ENCODE data around the gene ST3GAL3. TPM values are rescaled to one million over a fixed set of nuclear protein-coding genes. Genes with fewer than 3 reads are reported as not detected.
A peak's percentile ranks its signal among the peaks of the same experiment; 100 is the strongest.

ST3GAL3 gene
- polyA plus RNA-seq, 1 donor (not counting 4 experiments of a cell fraction or from before 2014, with no cell fraction given): 10.0 TPM

GRCh38 chr1:43768168-43768567, 60.8 kb downstream of the ST3GAL3 start:
- Histone ChIP-seq H3K9me3 (ENCODE audit: control insufficient read depth, low read depth, low read length) (no peaks in the 10 kb centered on the region), H4K20me1 (ENCODE audit: control insufficient read depth, extremely low read depth, insufficient read depth, low read length) (no peaks in the 10 kb centered on the region), H3K79me2 (ENCODE audit: control insufficient read depth, insufficient read depth, low read length) (peaks cover 3% of the 10 kb centered on the region), H2AFZ (ENCODE audit: control insufficient read depth, low read length) (no peak overlapping the region), H3K4me3 (ENCODE audit: control insufficient read depth in 2 of 3, extremely low read depth in 1 of 3, insufficient read depth in 2 of 3, low read depth in 1 of 3, low read length in 3 of 3) (no peak overlapping the region), H3K27ac (ENCODE audit: control insufficient read depth, insufficient read depth, low read length) (peak overlapping the region; percentile 47), H3K4me2 (ENCODE audit: control insufficient read depth, extremely low read depth, insufficient read depth, low read depth, low read length) (no peak overlapping the region), H3K9ac (ENCODE audit: control insufficient read depth, extremely low read depth, insufficient read depth, low read length) (no peak overlapping the region), H3K4me1 (ENCODE audit: control insufficient read depth, extremely low read depth, insufficient read depth, low read length) (peaks cover 46% of the 10 kb centered on the region), H3K36me3 (ENCODE audit: control insufficient read depth in 2 of 2, extremely low read depth in 1 of 2, insufficient read depth in 2 of 2, low read length in 2 of 2) (no peaks in the 10 kb centered on the region), H3K9me1 (ENCODE audit: control insufficient read depth, extremely low read depth, insufficient read depth, low read length) (no peaks in the 10 kb centered on the region), H3K27me3 (ENCODE audit: control insufficient read depth, extremely low read depth, insufficient read depth, low read length) (no peaks in the 10 kb centered on the region)
- FAIRE-seq (no peak), DNase-seq (ENCODE audit: low read depth, low spot score) (no peak)
- TF ChIP-seq CTCF (optimal IDR thresholded peaks at IDR 0.05 in 1 of 3, IDR thresholded peaks at IDR 0.05 in 1 of 3, conservative IDR thresholded peaks at IDR 0.05 in 1 of 3; ENCODE audit: extremely low read depth in 1 of 3, insufficient read depth in 2 of 3, low read length in 3 of 3): no peak
- dilution Hi-C loops (cut with MboI; ENCODE audit: extremely low pct_ligation_motif_present, low sequenced_read_pairs): no loop called here

GRCh38 chr1:43769350-43769908, 62.1 kb downstream of the ST3GAL3 start:
- Histone ChIP-seq H3K9ac (ENCODE audit: control insufficient read depth, extremely low read depth, insufficient read depth, low read length) (no peak overlapping the region), H3K4me3 (ENCODE audit: control insufficient read depth in 2 of 3, extremely low read depth in 1 of 3, insufficient read depth in 2 of 3, low read depth in 1 of 3, low read length in 3 of 3) (no peak overlapping the region), H3K27me3 (ENCODE audit: control insufficient read depth, extremely low read depth, insufficient read depth, low read length) (no peaks in the 10 kb centered on the region), H4K20me1 (ENCODE audit: control insufficient read depth, extremely low read depth, insufficient read depth, low read length) (no peaks in the 10 kb centered on the region), H2AFZ (ENCODE audit: control insufficient read depth, low read length) (no peak overlapping the region), H3K27ac (ENCODE audit: control insufficient read depth, insufficient read depth, low read length) (no peak overlapping the region), H3K4me2 (ENCODE audit: control insufficient read depth, extremely low read depth, insufficient read depth, low read depth, low read length) (no peak overlapping the region), H3K79me2 (ENCODE audit: control insufficient read depth, insufficient read depth, low read length) (peaks cover 3% of the 10 kb centered on the region), H3K9me3 (ENCODE audit: control insufficient read depth, low read depth, low read length) (no peaks in the 10 kb centered on the region), H3K9me1 (ENCODE audit: control insufficient read depth, extremely low read depth, insufficient read depth, low read length) (no peaks in the 10 kb centered on the region), H3K4me1 (ENCODE audit: control insufficient read depth, extremely low read depth, insufficient read depth, low read length) (peaks cover 43% of the 10 kb centered on the region), H3K36me3 (ENCODE audit: control insufficient read depth in 2 of 2, extremely low read depth in 1 of 2, insufficient read depth in 2 of 2, low read length in 2 of 2) (no peaks in the 10 kb centered on the region)
- no peak for DNase-seq (ENCODE audit: low read depth, low spot score)
- FAIRE-seq: no peak
- dilution Hi-C loops (cut with MboI; ENCODE audit: extremely low pct_ligation_motif_present, low sequenced_read_pairs): no loop called here
- no peak for TF ChIP-seq CTCF (optimal IDR thresholded peaks at IDR 0.05 in 1 of 3, IDR thresholded peaks at IDR 0.05 in 1 of 3, conservative IDR thresholded peaks at IDR 0.05 in 1 of 3; ENCODE audit: extremely low read depth in 1 of 3, insufficient read depth in 2 of 3, low read length in 3 of 3)
- no peak for TF ChIP-seq EZH2 (IDR thresholded peaks at IDR 0.05; ENCODE audit: low read length)

Measured in keratinocyte (primary cell).